NCI-H1694 (cell line): ENCODE data around the gene HSFX2.
"Not testable (repeated sequence)": the region's sequence is repeated elsewhere in the genome, so short reads cannot be mapped to it uniquely, and the experiment has no call there.

Source experiments
- DNase-seq: peaks from one replicate; lab custom pipeline; 2025; lab: John Stamatoyannopoulos, UW

Gene HSFX2, protein sequence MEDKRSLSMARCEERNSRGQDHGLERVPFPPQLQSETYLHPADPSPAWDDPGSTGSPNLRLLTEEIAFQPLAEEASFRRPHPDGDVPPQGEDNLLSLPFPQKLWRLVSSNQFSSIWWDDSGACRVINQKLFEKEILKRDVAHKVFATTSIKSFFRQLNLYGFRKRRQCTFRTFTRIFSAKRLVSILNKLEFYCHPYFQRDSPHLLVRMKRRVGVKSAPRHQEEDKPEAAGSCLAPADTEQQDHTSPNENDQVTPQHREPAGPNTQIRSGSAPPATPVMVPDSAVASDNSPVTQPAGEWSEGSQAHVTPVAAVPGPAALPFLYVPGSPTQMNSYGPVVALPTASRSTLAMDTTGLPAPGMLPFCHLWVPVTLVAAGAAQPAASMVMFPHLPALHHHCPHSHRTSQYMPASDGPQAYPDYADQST

DNA sequence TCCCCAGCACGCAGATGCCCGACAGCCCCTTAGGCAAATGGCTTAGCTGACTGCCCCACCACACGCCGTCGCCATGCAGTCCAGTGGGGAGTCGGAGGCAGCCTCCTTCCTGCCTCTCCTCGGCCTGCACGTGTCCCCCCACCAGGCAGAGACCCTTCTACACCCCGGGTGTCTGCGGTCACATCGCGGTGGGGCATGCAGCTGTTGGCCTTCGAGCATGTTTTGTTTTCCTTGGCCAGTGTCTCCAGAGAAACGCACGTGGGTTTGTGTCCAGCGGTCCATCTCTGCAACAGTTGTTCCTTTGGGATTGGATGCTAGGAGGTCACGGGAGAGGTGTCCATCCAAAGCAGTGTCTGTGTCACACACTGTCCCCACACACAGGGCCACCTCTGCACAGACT lies at the start of gene HSFX2:
Gene HSFX2 (minus strand): TSS at position 101 of the 400 bp plus-strand sequence. CDS start 614 bp downstream, outside the sequence.
- DNase-seq, result not testable (repeated sequence)

DNA sequence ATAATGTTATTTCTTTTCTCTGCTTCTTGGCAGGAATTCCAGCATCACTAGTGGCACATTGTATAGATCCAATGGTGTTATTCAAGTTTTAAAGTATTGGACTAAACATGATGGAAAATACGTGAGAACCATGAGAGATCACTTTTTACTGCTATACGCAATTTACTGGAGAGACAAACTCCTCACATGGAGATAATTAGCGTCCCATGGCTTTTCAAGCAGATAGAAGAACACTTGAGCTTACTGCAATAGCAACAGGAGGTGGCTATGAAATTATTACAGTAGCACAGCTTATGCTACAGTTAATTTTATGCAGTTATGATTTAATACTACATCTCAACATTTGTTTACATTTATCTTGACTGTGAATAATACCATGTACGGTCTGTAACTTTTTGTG lies 48.4 kb upstream of the HSFX2 start:
- no peak for DNase-seq

DNA sequence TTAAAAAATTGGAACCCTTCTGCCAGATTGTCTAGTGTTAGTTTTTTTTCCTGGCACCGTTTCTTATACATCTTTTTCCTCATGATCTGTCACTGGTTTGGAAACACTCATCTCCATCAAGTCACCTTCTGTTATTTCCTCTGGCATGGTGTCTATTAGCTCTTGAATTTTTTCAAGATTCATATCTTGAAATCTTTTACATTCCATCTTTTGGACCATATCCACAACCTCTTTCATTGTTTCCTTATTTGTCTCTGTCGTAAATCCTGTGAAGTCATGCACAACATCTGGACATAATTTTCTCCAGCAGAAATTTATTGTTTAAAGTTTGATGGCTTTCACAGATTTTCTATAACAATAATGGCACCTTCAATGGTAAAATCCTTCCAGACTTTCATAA lies 46.7 kb upstream of the HSFX2 start:
- no peak for DNase-seq

DNA sequence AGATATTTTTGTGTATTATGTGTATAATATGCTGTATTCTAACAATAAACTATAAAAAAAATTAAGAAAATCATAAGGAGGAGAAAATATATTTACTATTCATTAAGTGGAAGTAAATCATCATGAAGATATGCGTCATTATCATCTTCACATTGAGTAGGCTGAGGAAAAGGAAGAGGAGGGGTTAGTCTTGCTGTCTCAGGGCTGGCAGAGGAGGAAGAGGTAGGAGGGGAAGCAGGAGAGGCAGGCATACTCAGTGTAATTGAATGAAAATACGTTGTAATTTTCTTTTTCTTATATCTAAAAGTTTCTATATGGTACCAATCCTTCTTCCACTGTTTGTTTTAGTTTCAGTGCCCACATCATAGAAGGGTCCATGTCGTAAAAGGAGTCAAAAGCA lies 46.3 kb upstream of the HSFX2 start:
- DNase-seq, result no peak

DNA sequence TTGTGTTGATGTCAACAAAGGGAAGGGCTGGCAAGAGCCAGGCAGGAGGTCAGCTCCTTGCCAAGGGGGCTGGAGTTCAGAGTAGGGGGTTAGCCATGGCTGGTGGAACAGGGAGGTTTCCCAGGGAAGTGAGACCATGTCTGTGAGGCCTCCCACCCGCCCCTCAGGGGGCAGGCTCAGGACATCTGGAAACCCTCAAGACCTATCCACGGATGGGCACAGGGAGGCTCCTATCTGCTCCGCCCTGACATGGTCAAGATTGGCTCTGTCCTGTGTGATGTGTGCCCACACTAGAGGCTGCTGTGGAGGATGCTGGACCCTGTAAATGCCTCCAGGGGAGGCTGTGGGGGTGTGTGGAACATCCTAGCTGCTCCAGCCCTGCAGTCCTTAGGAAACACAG lies 44.5 kb upstream of the HSFX2 start:
- no peak for DNase-seq

DNA sequence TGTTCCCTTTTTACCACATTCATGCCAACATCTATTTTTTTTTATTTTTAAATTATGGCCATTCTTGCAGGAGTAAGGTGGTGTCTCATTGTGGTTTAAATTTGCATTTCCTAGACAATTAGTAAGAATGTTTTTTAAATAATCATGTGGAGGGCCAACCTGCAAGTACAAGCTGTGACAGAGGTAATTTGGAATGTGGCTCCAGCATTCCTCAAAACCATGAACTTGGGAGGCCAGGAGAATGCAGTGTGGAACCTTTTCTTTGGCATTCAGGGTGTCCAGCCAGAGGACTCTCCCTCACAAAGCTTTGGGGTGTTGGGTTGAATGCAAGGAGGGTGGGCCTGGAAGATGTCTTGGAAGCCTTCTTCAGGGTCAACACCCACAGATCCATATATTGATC lies 43.7 kb upstream of the HSFX2 start:
- DNase-seq, result no peak

DNA sequence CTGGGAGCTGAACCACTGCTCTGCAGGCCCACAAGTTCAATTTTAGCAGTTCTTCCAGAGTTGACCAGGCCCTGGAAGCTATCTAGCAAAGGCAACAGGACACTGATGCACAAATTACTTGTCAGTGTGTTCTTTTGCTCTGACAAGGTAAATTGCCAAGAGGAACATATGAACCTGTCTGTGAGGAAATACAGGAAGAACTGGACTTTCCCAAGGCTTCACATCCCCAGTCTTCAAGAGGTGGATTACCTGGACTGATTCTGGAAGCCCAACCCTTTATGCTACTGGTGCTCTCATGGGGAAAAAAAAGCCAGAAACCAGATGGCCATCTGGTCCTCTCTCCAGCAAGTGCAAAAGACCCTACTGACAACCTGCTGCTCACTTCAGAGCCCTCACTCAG lies 38.4 kb upstream of the HSFX2 start:
- DNase-seq, result no peak

DNA sequence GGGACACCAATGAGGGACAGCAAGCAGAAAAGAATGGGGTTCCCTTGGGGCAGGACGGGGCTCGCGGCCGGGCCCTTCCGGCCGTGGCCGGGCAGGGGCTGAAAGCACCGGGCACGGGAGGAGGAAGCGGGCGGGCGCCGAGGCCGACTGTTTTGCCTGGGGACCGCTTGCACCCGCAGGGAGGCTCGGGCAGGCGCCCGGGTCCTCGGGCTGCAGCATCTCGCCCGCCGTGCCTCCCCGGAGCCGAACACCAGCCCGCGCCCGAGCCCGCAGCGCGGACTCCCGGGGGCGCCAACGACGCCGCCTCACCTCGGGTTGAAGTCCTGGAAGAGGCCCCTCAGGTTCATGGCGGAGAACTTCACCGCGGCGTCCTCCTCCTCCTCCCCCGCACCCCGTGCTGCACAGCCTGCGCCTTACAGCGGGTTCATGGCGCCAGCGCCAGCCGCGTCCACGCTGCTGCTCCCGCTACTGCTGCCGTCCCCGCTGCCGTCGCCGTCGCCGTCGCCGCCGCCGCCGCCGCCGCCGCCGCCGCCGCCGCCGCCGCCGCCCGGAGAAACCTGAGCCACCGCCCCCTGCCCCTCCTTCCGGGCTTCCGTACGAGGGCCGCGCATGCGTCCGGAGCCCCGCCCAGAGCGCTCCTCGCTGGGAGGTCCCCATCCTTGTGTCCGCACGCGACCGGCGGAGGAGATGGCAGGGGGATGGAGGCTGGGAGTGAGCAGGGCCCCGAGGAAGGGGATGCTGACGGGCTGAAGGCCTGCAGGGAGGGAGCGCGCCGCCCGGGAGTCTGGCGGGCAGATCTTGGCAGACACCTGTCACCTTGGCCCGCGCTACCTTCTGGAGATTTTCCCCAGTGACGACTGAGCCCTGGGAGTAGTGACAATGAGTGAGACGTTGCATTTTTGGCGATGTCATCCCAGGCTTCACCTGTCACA lies 36.4 kb upstream of the HSFX2 start, which contains the start of gene TMEM185A:
Gene TMEM185A (minus strand): TSS at position 559 of the 932 bp plus-strand sequence. CDS start 212 bp downstream, at position 347.
- DNase-seq, result peak; percentile 30

DNA sequence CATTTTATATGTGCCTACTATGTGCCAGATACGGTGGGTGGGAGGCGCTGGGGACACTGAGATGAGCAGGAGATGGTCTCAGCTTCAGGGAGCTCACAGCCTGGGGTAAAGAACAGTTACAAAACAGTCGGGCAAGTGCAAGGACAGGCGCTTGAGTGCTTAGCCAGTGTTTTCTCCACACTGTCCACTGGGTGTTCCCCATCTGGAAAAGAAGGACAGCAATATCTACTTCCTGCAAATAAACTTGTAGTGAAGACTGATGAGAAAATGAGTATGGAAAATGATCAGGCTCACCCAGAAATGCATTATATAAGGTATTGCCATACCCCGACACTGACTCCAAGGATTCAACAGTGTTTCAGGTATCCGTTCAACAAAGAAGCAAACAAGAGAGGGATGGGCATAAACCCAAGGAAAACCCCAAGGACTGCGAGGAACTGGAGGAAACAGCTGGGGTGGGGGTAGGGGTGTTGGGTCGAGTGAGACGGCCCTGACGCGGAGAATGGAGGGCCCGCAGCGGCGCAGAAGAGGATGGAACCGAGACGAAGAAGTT lies 35.6 kb upstream of the HSFX2 start:
- DNase-seq, result no peak

DNA sequence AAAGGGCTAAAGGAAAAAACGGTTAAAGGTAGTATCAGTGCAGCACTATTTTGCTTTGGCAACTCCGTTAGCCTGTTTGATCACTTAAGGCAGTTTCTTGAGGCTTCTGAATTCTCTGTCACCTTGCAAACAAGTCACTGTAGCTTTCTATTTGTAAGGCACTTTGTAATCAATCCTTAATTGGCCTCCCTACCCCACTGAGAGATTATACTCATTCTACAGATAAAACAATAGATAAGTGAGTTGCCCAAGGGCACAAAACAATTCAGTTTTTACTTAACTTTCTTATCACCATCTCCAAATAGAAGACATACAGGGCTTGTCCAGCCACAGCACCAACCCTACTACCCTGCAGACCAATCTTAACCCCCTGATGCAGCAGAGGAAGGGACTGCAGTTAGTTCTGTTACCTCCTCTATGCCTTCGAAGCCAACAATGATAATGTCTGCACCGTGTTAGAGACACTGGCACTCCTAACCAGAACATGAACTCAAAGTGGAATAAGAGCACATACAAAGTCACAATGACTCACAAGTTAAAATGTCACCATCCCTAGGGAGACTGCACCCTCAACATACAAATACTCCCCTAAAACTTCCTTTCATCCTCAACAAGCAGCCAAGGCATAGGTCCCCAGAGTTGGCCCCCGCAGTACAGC lies 34.7 kb upstream of the HSFX2 start:
- DNase-seq, result no peak

DNA sequence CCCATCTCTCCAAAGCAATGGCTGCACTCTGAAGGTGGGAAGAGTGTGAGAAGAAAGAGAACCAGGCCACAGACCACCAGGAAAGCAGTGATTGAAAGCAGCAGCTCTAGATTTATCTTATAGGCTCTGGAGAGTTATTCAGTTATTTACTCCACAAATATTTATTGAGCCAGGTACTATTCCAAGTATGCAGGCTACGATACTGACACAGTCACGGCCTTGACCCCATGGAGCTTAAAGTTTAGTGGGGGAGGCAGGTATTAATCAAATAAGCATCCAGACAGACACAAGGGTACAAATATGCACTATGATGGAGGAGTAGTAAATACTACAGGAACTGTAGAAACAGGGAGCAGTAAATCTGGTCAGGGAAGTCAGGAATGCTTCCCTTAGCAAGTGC lies 33.7 kb upstream of the HSFX2 start:
- no peak for DNase-seq

DNA sequence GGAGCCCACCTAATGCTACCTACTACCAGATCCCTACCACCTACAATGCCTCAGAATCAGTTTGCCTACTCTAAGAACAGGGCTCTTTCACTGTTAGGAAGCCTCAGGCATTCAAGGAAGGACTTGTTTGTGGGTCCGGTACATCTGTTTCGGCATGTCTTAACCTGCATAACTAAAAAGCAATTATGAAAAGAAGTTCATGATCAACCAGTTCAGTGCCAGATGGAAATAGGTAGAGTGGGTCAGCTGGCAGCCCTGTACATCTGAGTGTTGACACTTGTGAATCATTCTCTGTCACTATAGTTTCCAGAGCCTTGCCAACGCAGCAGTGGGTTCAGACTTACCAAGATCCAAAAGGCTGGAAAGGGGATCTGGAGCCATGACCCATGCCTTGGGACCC lies 33.2 kb upstream of the HSFX2 start:
- DNase-seq, result no peak

DNA sequence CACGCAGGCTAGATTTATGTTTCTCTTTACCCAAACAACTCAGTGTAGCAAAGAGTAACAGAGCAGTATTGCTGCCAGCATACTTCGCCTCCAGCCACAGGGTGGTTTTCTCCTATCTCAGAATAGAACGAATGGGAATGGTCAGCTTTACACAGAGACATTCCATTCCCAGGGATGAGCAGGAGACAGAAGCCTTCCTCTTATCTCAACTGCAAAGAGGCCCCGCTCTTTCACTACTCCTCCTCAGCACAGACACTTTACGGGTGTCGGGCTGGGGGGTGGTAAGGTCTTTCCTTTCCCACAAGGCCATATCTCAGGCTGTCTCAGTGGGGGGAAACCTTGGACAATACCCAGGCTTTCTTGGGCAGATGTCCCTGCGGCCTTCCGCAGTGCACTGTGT lies 31.7 kb upstream of the HSFX2 start:
- not testable (repeated sequence) for DNase-seq

DNA sequence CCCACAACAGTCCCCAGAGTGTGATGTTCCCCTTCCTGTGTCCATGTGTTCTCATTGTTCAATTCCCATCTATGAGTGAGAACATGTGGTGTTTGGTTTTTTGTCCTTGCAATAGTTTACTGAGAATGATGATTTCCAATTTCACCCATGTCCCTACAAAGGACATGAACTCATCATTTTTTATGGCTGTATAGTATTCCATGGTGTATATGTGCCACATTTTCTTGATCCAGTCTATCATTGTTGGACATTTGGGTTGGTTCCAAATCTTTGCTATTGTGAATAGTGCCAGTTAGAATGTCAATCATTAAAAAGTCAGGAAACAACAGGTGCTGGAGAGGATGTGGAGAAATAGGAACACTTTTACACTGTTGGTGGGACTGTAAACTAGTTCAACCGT lies 24.5 kb upstream of the HSFX2 start:
- DNase-seq, result not testable (repeated sequence)

DNA sequence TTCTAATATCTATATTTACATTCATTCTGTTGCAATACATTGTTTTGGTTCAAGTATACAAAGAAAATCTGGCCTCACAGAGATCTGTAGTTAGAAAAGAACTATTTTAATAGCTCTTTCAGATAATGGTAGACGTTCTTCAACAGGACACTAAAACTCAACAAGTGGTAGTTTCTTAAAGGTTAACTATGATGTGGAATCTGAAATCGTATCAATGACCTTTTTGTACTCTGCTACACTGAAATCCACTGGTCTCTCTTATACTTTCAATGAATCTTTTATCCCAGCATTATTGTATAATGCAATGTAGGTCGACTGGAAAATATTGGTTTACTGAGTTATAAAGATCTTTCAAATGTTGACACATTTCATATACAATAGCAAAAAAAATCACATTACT lies 23.8 kb upstream of the HSFX2 start:
- DNase-seq, result no peak

DNA sequence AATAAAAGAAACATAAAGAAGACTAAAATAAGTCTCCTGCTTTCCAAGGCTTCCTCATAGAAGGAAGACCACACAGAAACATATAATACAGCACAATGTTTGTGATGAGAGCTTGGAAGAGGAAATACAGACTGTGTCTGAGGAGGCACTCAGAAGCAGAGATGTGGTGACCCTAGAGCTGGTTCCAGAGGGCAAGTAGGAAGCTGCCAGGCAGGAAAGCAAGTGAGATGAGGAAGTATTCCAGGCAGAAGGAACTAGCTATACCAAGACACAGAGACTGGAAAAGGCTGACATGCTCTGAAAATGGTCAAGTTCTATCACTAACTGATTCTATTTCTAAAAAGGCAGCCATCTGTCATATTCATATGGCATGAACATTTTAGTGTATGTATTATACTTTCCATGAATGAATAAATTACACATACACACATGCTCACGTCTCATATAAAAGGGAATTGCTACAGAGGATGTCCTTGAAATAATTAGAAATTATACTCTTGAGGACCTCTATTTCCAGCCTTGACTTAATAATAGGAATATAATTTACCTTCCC lies 16.6 kb upstream of the HSFX2 start:
- DNase-seq, result no peak

DNA sequence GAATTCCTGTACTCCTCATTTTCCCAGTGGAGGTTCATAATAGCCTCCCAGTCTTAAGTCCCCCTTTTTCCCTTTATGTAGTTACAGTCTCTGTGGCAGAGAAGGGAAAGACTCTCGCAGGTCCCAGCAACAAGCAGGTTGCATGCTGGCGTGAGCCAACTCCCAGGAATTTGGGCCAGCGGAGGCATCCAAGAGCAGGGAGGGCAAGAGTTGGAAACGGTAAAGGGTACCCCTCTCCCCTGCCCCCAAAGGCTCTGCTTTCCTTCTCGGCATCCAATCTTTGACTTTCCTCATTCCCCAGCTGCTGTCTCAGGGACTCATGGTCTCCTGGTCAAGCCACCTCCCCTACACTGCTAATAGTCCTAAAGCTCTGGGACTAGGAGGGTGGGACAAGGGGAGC lies 15.4 kb upstream of the HSFX2 start:
- DNase-seq, result no peak

DNA sequence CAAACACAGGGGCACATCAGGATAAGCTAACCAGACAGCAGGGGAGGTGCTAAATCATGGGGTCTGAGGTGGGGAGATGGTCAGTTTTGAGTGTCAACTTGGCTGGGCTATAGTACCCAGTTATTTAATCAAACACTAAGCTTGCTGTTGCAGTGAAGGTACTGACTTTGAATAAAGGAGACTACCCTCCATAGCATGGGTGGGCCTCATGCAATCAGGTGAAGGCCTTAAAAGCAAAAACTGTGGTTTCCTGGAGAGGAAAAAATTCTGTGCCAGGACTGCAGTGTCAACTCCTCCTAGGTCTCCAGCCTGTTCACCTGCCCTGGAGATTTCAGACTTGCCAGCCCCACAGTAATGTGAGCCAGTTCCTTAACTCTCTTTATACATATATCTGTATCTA lies 12.6 kb upstream of the HSFX2 start:
- no peak for DNase-seq

DNA sequence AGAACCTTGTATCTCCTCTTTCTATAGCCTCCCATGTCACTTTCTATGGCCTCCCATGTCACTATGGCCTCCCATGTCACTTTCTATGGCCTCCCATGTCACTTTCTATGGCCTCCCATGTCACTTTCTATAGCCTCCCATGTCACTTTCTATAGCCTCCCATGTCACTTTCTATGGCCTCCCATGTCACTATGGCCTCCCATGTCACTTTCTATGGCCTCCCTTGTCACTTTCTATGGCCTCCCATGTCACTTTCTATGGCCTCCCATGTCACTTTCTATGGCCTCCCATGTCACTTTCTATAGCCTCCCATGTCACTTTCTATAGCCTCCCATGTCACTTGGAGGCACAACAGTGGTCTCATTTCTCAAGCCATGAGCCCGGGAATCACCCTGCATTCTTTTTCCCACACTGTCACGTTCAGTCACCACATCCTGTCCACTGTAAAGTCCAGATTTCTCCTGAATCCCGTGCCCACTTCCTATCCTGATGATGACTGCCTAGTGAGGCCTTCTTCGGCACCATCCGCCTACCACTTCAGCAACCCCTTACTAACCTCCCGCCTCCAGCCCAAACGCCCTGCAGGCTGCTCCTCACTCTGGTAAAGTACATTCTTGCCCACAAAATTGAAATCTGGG lies 10.3 kb upstream of the HSFX2 start:
- DNase-seq, result not testable (repeated sequence)

DNA sequence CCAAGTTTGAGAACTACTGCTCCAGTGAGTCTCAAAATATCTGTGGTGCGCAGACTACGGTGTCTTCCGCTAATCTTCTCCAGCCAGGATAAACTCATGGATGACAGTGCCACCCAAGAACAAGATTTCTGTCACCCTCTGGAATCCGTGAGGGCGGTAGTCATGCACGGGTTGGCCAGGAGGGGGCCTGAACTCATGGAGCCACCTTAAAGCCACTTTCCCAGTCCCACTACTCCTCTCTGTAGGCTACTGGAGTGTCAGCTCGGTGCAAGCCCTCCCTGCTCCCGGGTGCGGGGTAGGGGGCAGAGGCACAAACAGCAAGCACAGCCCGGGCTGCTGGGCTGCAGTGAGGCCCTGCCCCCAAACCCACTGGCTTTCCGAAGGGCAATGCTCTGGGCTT lies 3.5 kb upstream of the HSFX2 start:
- DNase-seq, result not testable (repeated sequence)

DNA sequence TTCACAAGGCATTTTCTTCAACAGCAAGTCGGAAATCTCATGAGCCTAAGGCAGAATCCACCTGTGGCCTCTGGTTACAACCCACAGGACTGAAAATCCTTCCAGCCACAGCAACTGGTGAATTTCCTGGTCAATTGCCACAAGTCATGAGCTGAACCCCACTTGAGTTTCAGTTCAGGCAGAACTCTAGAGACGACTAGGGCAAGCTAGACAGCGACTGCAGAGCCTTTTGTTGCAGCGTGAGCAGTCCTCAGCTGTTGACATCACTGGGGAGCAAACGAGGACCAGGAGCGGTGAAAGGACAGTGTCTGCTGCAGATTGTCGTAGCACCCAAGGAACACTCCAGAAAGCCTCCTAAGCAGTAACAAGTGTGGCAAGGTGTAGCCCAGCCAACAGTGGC lies 829 bp upstream of the HSFX2 start:
- DNase-seq, result not testable (repeated sequence)
